GM23338 (cell line): ENCODE measurements around the gene COL18A1. TPM values are rescaled to one million over a fixed set of nuclear protein-coding genes. Genes with fewer than 3 reads are reported as not detected.

Source experiments
- ATAC-seq: fragments of 200-7000 bp; cut with Tn5 transposase; 3 replicates; pipeline ENCODE4 v1.9.1; 2020
- DNase-seq: peaks from one replicate; pipeline ENCODE4 v3.0.0-alpha.2; 2015; ENCODE audit warnings: low spot score
- H2AFZ ChIP-seq: fragments of 200-600 bp; sonication (generic); 2 replicates; pipeline ENCODE4 v1.8.0; 2016; ENCODE audit warnings: antibody characterized with exemption, mild to moderate bottlenecking, moderate library complexity
- H3F3A ChIP-seq: fragments of 200-600 bp; sonication (generic); replicated peaks from 2 replicates; pipeline ENCODE4 v1.8.0; 2017; ENCODE audit warnings: antibody characterized with exemption, mixed run types, low read depth
- H3K27ac ChIP-seq: fragments of 200-600 bp; sonication (generic); 2 replicates; pipeline ENCODE4 v1.6.1; 2016; ENCODE audit warnings: low read depth
- H3K27me3 ChIP-seq: fragments of 200-600 bp; sonication (generic); 2 replicates; pipeline ENCODE4 v1.8.0; 2016; ENCODE audit warnings: mild to moderate bottlenecking, mixed run types, moderate library complexity; ENCODE audit not compliant: insufficient read depth
- H3K36me3 ChIP-seq: fragments of 200-600 bp; sonication (generic); 2 replicates; pipeline ENCODE4 v1.8.0; 2016; ENCODE audit warnings: mild to moderate bottlenecking; ENCODE audit not compliant: insufficient read depth
- H3K4me1 ChIP-seq: fragments of 200-600 bp; sonication (generic); 2 replicates; pipeline ENCODE4 v1.8.0; 2016; ENCODE audit warnings: mild to moderate bottlenecking, moderate library complexity; ENCODE audit not compliant: insufficient read depth
- H3K4me2 ChIP-seq: fragments of 200-600 bp; sonication (generic); 2 replicates; pipeline ENCODE4 v1.7.1; 2017; ENCODE audit warnings: mixed run types
- H3K4me3 ChIP-seq: fragments of 200-600 bp; sonication (generic); 2 replicates; pipeline ENCODE4 v1.6.1; 2016; ENCODE audit warnings: mixed run types
- H3K79me2 ChIP-seq: fragments of 200-600 bp; sonication (generic); replicated peaks from 2 replicates; pipeline ENCODE4 v1.8.0; 2017; ENCODE audit warnings: mild to moderate bottlenecking; ENCODE audit not compliant: insufficient read depth
- H3K9me2 ChIP-seq: fragments of 200-600 bp; sonication (generic); 2 replicates; pipeline ENCODE4 v1.8.0; 2017; ENCODE audit not compliant: insufficient read depth
- H4K20me1 ChIP-seq: fragments of 200-600 bp; sonication (generic); replicated peaks from 2 replicates; pipeline ENCODE4 v1.8.0; 2017; ENCODE audit warnings: mild to moderate bottlenecking; ENCODE audit not compliant: insufficient read depth
- H3K27ac Mint-ChIP-seq: 2 replicates; pipeline ENCODE4 v1.8.0; 2020; ENCODE audit warnings: inconsistent platforms, mild to moderate bottlenecking, moderate library complexity, mixed read lengths
- H3K27me3 Mint-ChIP-seq: 3 replicates; pipeline ENCODE4 v1.8.0; 2022; ENCODE audit warnings: low read depth, mild to moderate bottlenecking, moderate library complexity, mixed read lengths, inconsistent platforms; ENCODE audit not compliant: insufficient read depth, poor library complexity
- H3K36me3 Mint-ChIP-seq: 3 replicates; pipeline ENCODE4 v1.8.0; 2021; ENCODE audit warnings: low read depth, mild to moderate bottlenecking, inconsistent platforms, moderate library complexity, mixed read lengths
- H3K4me1 Mint-ChIP-seq: 3 replicates; pipeline ENCODE4 v1.8.0; 2020; ENCODE audit warnings: mild to moderate bottlenecking, inconsistent platforms, mixed read lengths
- H3K4me3 Mint-ChIP-seq: 3 replicates; pipeline ENCODE4 v1.8.0; 2021; ENCODE audit warnings: moderate library complexity, mild to moderate bottlenecking, inconsistent platforms, mixed read lengths
- H3K9me3 Mint-ChIP-seq: 3 replicates; pipeline ENCODE4 v1.8.0; 2020; ENCODE audit warnings: moderate library complexity, mild to moderate bottlenecking, inconsistent platforms, mixed read lengths
- CREB1 ChIP-seq: fragments of 250-450 bp; sonication (Bioruptor Pico); IDR thresholded peaks from 2 replicates; pipeline ENCODE4 v1.5.0; 2020; ENCODE audit warnings: low read depth, mild to moderate bottlenecking, moderate library complexity
- CTCF ChIP-seq, 2 experiments: fragments of 200-600 bp in 1 of 2; sonication (generic) in 1 of 2; conservative IDR thresholded peaks; 2 replicates each; pipeline versions ENCODE4 v1.5.1 to v1.6.1; 2016 to 2017; ENCODE audit warnings: antibody characterized with exemption in 2 of 2, low read depth in 2 of 2, mild to moderate bottlenecking in 2 of 2, moderate library complexity in 1 of 2
- ETS1 ChIP-seq: IDR thresholded peaks from 2 replicates; pipeline ENCODE4 v1.6.1; 2016; ENCODE audit warnings: antibody characterized with exemption
- EZH2 ChIP-seq: fragments of 200-600 bp; sonication (generic); IDR thresholded peaks from one replicate; pipeline ENCODE4 v1.8.0; 2017; ENCODE audit warnings: antibody characterized with exemption, mild to moderate bottlenecking, low read depth; ENCODE audit not compliant: unreplicated experiment
- EZH2phosphoT487 ChIP-seq: fragments of 200-600 bp; sonication (generic); IDR thresholded peaks from one replicate; pipeline ENCODE4 v1.8.1; 2018; ENCODE audit warnings: antibody characterized with exemption; ENCODE audit not compliant: unreplicated experiment
- JUNB ChIP-seq: IDR thresholded peaks from one replicate; pipeline ENCODE4 v1.6.1; 2016; ENCODE audit warnings: antibody characterized with exemption; ENCODE audit not compliant: unreplicated experiment
- NANOG ChIP-seq: IDR thresholded peaks from 2 replicates; pipeline ENCODE4 v1.6.1; 2016; ENCODE audit warnings: antibody characterized with exemption, borderline replicate concordance
- POLR2AphosphoS5 ChIP-seq: IDR thresholded peaks from 2 replicates; pipeline ENCODE4 v1.6.1; 2016; ENCODE audit warnings: antibody characterized with exemption, low read depth
- REST ChIP-seq: IDR thresholded peaks from one replicate; pipeline ENCODE4 v1.6.1; 2018; ENCODE audit warnings: antibody characterized with exemption; ENCODE audit not compliant: unreplicated experiment
- STAT1 ChIP-seq: IDR thresholded peaks from one replicate; pipeline ENCODE4 v1.6.1; 2016; ENCODE audit warnings: antibody characterized with exemption; ENCODE audit not compliant: unreplicated experiment
- ZNF114 ChIP-seq: fragments of 250-450 bp; sonication (Bioruptor Pico); IDR thresholded peaks from 2 replicates; pipeline ENCODE4 v1.5.0; 2020; ENCODE audit warnings: mild to moderate bottlenecking, moderate library complexity
- ZNF331 ChIP-seq: fragments of 250-450 bp; sonication (Bioruptor Pico); IDR thresholded peaks from 2 replicates; pipeline ENCODE4 v1.5.0; 2020; ENCODE audit warnings: low read depth, mild to moderate bottlenecking, moderate library complexity
- polyA plus RNA-seq: library from polyadenylated mRNA; unstranded; fragments of >200 nt; fragmentation: Nextera tagmentation; extraction: Ambion mirVana; gene quantifications from 2 replicates; pipeline ENCODE4 v1.2.1, GENCODE V29; 2016
- total RNA-seq: library from RNA; depleted of rRNA; stranded (reverse); fragments of >200 nt; shearing (Covaris generic); gene quantifications from 2 replicates; pipeline ENCODE4 v1.2.3, GENCODE V29; 2014

COL18A1 gene
- total and polyA plus RNA-seq, 2 experiments from 2014 or later = 38.4 to 430 TPM

- TF ChIP-seq CREB1 (CRISPR knock-in tag) = no peak
- no peak for TF ChIP-seq ZNF331 (CRISPR knock-in tag)
- TF ChIP-seq CTCF (conservative IDR thresholded peaks at IDR 0.05; ENCODE audit: low read depth in 2 of 2) = no peak
- no peak for TF ChIP-seq NANOG
- TF ChIP-seq ZNF114 (CRISPR knock-in tag) = no peak
- TF ChIP-seq JUNB = no peak
- no peak for TF ChIP-seq STAT1
- TF ChIP-seq EZH2phosphoT487 = no peak
Observed at GRCh38 chr21:45410151-45410864, 5.3 kb downstream of the COL18A1 start (continued).

GRCh38 chr21:45410865-45411809, 6.2 kb downstream of the COL18A1 start:
- no peak overlapping the region; the same call in 1 of the 2 replicates for H3K27ac ChIP-seq
- H3K36me3 Mint-ChIP-seq = peaks cover 26% of the 10 kb centered on the region
- peak overlapping the region; percentile 44; the same call in 1 of the 2 replicates for H3K27ac Mint-ChIP-seq
- H3K4me3 ChIP-seq = no peak overlapping the region
- H3K36me3 ChIP-seq = no peaks in the 10 kb centered on the region; the same call in 1 of the 2 replicates
- no peak overlapping the region for H2AFZ ChIP-seq
- peaks cover 87% of the 10 kb centered on the region for H3K4me1 Mint-ChIP-seq
- DNase-seq = no peak
- peaks cover 98% of the 10 kb centered on the region for H3K79me2 ChIP-seq
- H3K9me2 ChIP-seq = no peaks in the 10 kb centered on the region
- H3K4me3 Mint-ChIP-seq = no peak overlapping the region; the same call in 2 of the 3 replicates
- H3K27me3 ChIP-seq = no peaks in the 10 kb centered on the region
- peak overlapping the region; percentile 62; the same call in 1 of the 2 replicates for H3K4me2 ChIP-seq
- H3K4me1 ChIP-seq = peaks cover 69% of the 10 kb centered on the region
- peaks cover 22% of the 10 kb centered on the region for H3F3A ChIP-seq
- H3K9me3 Mint-ChIP-seq = no peaks in the 10 kb centered on the region
- peaks cover 70% of the 10 kb centered on the region for H4K20me1 ChIP-seq
- peaks cover 25% of the 10 kb centered on the region for H3K27me3 Mint-ChIP-seq
- no peak for ATAC-seq
- TF ChIP-seq REST (no peak), POLR2AphosphoS5 (no peak), EZH2phosphoT487 (no peak), JUNB (no peak), NANOG (no peak), CREB1 (CRISPR knock-in tag) (no peak), ZNF331 (CRISPR knock-in tag) (no peak), STAT1 (no peak), EZH2 (no peak), ETS1 (no peak), ZNF114 (CRISPR knock-in tag) (no peak), CTCF (conservative IDR thresholded peaks at IDR 0.05; ENCODE audit: low read depth in 2 of 2) (no peak)
